Activated T-helper 17 cell treated with anti-CD3 and anti-CD28 coated beads, Interleukin-2, amount 50 U/mL, for 72 hours (primary cell): Measurements from ENCODE around the gene TM7SF2. TPM values are rescaled to one million over a fixed set of nuclear protein-coding genes. Genes with fewer than 3 reads are reported as not detected.

Experiments used
- ATAC-seq: fragments of 150-1000 bp; cut with Tn5 transposase; replicated peaks from 2 replicates; pipeline ENCODE4 v1.10.0; 2021; ENCODE audit warnings: mild to moderate bottlenecking, moderate library complexity
- H3K27ac Mint-ChIP-seq: one replicate; pipeline ENCODE4 v1.8.0; 2022; ENCODE audit warnings: mixed read lengths
- H3K27me3 Mint-ChIP-seq: one replicate; pipeline ENCODE4 v1.8.0; 2022; ENCODE audit warnings: mixed read lengths
- H3K36me3 Mint-ChIP-seq: one replicate; pipeline ENCODE4 v1.8.0; 2022; ENCODE audit warnings: low read depth, mild to moderate bottlenecking, mixed read lengths
- H3K4me1 Mint-ChIP-seq: one replicate; pipeline ENCODE4 v1.8.0; 2022; ENCODE audit warnings: mixed read lengths
- H3K4me3 Mint-ChIP-seq: one replicate; pipeline ENCODE4 v1.8.0; 2022; ENCODE audit warnings: mild to moderate bottlenecking, mixed read lengths
- H3K9me3 Mint-ChIP-seq: one replicate; pipeline ENCODE4 v1.8.0; 2022; ENCODE audit warnings: mixed read lengths
- total RNA-seq, 2 donors: library from RNA; stranded (reverse); gene quantifications; one replicate each; pipeline ENCODE4 v1.2.3, GENCODE V29; 2022

Gene TM7SF2
- total RNA-seq, 2 donors from 2014 or later: 19.7 to 20.1 TPM

DNA sequence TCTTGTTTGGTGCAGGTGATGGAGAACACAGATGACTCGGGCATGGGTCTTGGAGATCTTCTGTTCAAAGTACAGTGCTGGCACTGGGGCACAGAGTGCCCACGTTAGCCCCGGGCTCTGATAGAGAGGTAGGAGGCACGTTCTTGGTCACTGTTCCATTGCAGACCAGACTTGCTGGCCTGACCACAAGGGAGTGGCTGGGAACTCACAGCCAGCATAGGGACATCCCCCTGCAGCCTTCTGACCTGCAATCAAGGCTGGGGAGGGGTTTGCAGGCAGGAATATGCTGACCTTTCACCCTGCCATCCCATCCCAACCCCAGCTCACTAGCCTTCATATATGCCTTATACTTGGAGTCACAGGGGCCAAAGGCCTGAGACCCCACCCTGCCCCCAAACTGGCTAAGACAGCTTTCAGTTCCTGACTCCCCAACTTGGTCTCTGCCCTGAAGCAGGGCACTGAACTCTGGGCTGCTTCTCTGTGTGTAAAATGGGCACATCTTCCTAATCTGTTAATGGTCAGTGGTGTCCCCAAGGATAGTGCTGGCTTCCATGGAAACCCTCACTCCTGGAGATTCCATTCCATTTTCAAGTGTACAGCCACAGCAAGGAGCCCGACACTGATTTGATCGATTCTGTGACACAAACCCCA, 15.1 kb downstream of the TM7SF2 start:
- Mint-ChIP-seq H3K36me3 (peaks cover 85% of the 10 kb centered on the region), H3K27ac (no peak overlapping the region), H3K9me3 (no peaks in the 10 kb centered on the region), H3K4me3 (no peak overlapping the region), H3K27me3 (no peaks in the 10 kb centered on the region), H3K4me1 (peaks cover 5% of the 10 kb centered on the region)
- no peak for ATAC-seq

- Mint-ChIP-seq H3K27me3 (no peaks in the 10 kb centered on the region), H3K27ac (no peak overlapping the region), H3K36me3 (peaks cover 86% of the 10 kb centered on the region), H3K4me3 (no peak overlapping the region), H3K4me1 (no peaks in the 10 kb centered on the region), H3K9me3 (no peaks in the 10 kb centered on the region)
- ATAC-seq: no peak
Observed at GRCh38 chr11:65127473-65128181, 16.0 kb downstream of the TM7SF2 start.

DNA sequence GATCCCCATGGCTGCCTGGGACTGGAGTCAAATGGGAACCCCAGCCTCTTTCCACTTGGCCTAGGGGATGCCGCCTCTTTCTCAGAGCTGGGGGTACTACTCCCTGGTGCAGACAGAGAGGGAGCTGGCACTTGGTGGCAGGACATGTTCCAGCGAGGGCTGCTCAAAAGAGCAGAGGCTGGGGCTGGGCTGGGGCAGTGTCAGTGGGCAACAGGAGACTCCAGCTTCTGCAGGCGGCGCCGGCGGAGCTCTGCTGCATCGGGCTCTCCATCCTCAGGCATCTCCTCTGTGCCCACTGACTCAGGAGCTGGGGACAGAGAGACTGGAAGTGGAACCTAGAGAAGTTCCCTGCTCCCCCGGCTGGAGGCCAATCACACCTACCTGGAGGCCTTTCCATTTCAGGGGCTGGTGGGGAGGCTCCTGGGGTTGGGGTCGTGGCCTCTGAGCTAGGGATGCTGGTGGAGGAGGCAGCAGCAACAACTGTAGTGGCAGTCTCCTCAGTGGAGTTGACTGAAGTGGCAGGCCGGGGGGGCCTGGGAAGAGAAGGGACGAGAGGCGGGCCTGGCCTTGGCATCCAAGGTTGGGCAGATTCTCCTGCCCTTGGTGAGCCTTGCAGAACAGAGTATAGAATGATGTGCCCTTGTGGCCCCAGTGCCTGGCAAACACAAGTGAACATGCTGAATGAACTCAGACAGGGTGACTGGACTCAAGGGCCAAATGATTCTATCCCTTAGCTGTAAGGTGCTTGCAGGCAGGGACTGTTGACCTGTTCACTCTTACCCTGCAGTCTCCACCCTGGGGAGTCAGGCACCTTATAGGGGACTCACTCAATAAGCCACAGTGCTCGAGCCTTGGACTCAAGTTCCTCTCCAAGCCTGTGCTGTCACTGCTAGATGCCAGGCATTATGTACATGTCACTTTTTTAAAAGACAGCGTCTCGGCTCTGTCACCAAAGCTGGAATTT, 16.8 kb downstream of the TM7SF2 start:
- H3K36me3 Mint-ChIP-seq: peaks cover 95% of the 10 kb centered on the region
- H3K9me3 Mint-ChIP-seq: no peaks in the 10 kb centered on the region
- no peak overlapping the region for H3K4me3 Mint-ChIP-seq
- ATAC-seq: no peak
- no peaks in the 10 kb centered on the region for H3K27me3 Mint-ChIP-seq
- no peak overlapping the region for H3K27ac Mint-ChIP-seq
- peaks cover 8% of the 10 kb centered on the region for H3K4me1 Mint-ChIP-seq

- no peak overlapping the region for H3K4me3 Mint-ChIP-seq
- peaks cover 98% of the 10 kb centered on the region for H3K36me3 Mint-ChIP-seq
- ATAC-seq: no peak
- H3K4me1 Mint-ChIP-seq: peaks cover 8% of the 10 kb centered on the region
- H3K9me3 Mint-ChIP-seq: no peaks in the 10 kb centered on the region
- H3K27ac Mint-ChIP-seq: no peak overlapping the region
- no peaks in the 10 kb centered on the region for H3K27me3 Mint-ChIP-seq
Observed at GRCh38 chr11:65129649-65130441, 18.2 kb downstream of the TM7SF2 start.

DNA sequence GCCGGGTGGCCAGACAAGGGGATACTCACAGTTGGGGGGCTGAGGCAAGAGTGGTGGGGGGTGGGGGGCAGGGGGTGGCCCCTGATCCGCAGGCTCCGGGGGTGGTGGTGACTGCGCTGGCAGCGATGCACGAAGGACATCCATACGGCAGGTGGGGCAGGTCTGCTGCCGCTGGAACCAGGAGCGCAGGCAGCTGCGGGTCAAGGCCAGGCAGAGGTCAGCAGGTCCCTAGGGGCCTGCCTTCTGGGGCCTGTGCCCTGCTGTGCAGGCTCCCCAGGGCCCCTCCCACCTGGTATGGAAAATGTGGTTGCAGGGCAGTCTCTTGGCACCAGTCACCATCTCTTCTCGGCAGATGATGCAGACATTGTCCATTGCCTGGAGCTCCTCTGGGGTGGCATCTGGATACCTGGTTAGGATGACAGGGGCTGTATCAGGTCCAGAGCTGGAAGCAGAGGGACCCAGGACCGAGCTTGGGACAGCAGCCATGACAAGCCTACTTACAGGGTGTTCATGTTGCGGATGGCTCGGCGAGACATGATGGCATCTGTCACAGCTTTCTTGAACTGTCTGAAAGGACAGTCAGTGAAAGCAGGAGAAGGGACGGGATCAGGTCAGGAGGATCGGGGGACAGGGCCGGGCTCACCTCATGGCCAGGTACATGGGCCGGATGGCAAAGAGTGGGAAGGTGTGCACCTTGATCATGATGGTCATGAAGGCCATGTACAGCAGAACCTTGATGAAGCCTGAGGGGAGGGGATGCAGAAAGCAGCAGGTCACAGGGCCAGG, 19.2 kb downstream of the TM7SF2 start:
- Mint-ChIP-seq H3K27me3 (no peaks in the 10 kb centered on the region), H3K36me3 (peaks cover 93% of the 10 kb centered on the region), H3K4me1 (peaks cover 9% of the 10 kb centered on the region), H3K9me3 (no peaks in the 10 kb centered on the region), H3K4me3 (no peak overlapping the region), H3K27ac (peak overlapping the region; percentile 30)
- no peak for ATAC-seq

GRCh38 chr11:65131417-65131776, 19.7 kb downstream of the TM7SF2 start:
- Mint-ChIP-seq H3K36me3 (peaks cover 87% of the 10 kb centered on the region), H3K27ac (peak overlapping the region; percentile 30), H3K4me3 (no peak overlapping the region), H3K9me3 (no peaks in the 10 kb centered on the region), H3K27me3 (no peaks in the 10 kb centered on the region), H3K4me1 (peaks cover 15% of the 10 kb centered on the region)
- ATAC-seq: no peak

DNA sequence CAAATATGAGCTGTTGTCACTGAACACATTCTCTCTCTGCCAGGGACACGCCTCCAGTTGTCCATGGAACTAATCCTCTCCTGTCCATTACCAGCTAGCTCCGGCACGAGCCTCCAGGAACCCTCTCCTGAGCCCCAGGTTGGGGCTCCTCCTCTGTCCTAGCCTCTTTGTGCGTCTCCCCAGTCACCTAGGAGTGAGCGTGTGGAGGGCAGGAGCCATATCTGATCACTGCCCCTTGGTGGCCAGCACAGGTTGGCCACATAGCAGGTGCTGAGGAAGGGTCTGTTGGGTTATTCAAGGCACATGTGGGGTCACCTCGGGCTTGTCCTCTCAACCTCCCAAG, 20.2 kb downstream of the TM7SF2 start:
- H3K36me3 Mint-ChIP-seq: peaks cover 82% of the 10 kb centered on the region
- ATAC-seq: no peak

DNA sequence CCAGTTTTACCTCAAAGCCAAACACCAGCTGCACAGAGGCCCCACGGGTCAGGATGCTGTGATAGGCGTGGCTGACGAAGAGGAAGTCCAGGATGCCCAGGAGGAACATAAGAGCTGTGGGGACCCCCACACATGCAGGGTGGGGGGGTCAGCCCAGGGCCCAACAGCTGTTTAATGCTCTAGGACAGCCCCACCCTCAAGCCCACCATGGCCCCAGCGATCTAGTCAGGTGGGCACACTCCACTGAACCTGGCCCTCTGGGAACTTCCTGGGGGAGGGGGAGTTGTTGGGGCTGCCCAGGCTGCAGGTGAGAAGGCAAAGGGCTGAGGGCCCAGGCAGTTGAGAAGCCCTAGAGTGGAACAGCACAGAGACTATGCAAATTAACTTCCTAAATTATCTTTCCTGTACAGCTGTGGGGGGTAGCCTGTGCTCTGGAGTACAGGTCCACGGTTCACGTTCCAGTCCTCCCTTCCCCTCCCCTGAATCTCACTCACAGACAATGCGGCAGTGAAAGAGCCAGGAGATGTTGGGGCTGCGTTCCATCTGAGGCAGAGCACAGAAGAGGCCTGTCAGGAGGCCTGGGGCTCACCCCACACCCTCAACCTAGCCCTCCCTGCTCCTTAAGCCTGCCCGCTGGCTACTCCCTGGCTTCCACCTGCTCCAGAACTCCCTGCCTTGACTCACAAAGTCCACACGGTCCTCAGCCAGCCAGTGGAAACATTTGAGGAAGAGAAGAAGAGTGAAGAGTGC, 20.7 kb downstream of the TM7SF2 start:
- peaks cover 17% of the 10 kb centered on the region for H3K4me1 Mint-ChIP-seq
- H3K27me3 Mint-ChIP-seq: no peaks in the 10 kb centered on the region

More for the DNA sequence above, 20.2 kb downstream of the TM7SF2 start:
- H3K27ac Mint-ChIP-seq: no peak overlapping the region
- H3K4me3 Mint-ChIP-seq: peak overlapping the region; percentile 98
- H3K4me1 Mint-ChIP-seq: peaks cover 17% of the 10 kb centered on the region
- no peaks in the 10 kb centered on the region for H3K9me3 Mint-ChIP-seq
- H3K27me3 Mint-ChIP-seq: no peaks in the 10 kb centered on the region

GRCh38 chr11:65132988-65133700, 21.5 kb downstream of the TM7SF2 start:
- H3K4me3 Mint-ChIP-seq: peak overlapping the region; percentile 98
- peaks cover 17% of the 10 kb centered on the region for H3K4me1 Mint-ChIP-seq
- peak overlapping the region; percentile 99 for H3K27ac Mint-ChIP-seq
- no peak for ATAC-seq
- no peaks in the 10 kb centered on the region for H3K27me3 Mint-ChIP-seq
- H3K36me3 Mint-ChIP-seq: peaks cover 70% of the 10 kb centered on the region
- no peaks in the 10 kb centered on the region for H3K9me3 Mint-ChIP-seq

More for the DNA sequence above, 20.7 kb downstream of the TM7SF2 start:
- no peak for ATAC-seq
- peaks cover 77% of the 10 kb centered on the region for H3K36me3 Mint-ChIP-seq
- peak overlapping the region; percentile 98 for H3K4me3 Mint-ChIP-seq
- H3K9me3 Mint-ChIP-seq: no peaks in the 10 kb centered on the region
- H3K27ac Mint-ChIP-seq: peak overlapping the region; percentile 99

GRCh38 chr11:65133724-65134123, 22.1 kb downstream of the TM7SF2 start:
- no peak for ATAC-seq
- Mint-ChIP-seq H3K27me3 (no peaks in the 10 kb centered on the region), H3K36me3 (peaks cover 64% of the 10 kb centered on the region), H3K4me1 (peaks cover 17% of the 10 kb centered on the region), H3K4me3 (peak overlapping the region; percentile 98), H3K9me3 (no peaks in the 10 kb centered on the region), H3K27ac (peak overlapping the region; percentile 99)

DNA sequence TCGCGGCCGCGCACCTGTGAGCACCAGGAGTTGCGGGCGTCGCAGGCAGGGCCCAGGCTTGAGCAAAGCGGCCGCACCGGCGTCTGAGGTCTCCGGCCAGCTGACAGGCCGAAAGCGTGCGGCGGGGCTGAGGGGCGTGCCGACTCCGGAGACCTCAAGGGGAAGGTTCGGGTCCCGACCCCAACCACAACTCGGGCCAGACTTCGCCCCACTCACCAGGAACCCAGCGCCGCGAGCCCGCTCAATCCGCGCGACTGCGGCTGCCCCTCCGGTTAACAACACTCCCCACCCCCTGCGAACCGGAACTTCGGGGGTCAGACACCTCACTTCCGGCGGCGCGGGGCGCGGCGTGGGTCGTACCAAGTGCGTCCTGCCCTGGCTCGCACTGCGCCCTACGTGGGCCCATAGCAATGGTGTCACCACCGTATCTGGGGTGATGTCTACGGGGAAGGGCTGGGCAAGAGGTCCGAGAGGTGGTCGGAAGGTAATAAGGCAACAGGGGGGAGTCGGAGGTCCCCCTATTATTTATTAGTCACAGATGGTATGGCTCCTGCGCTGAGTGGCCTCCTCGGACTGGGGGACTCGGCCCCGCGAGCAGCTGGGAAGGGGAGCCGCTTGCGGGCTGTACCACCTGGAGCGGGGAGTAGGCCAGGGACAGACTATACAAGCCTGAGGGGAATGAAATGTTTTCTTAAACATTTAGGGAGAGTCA, 22.7 kb downstream of the TM7SF2 start, which contains the start of gene SYVN1:
Gene SYVN1, minus strand, starts transcription at position 280 of the 712 bp plus-strand sequence. CDS start 918 bp downstream, outside the sequence.
- Mint-ChIP-seq H3K27me3 (no peaks in the 10 kb centered on the region), H3K4me1 (peaks cover 17% of the 10 kb centered on the region), H3K36me3 (peaks cover 57% of the 10 kb centered on the region), H3K27ac (peak within 1 kb of the TSS; percentile 99), H3K4me3 (peak within 1 kb of the TSS; percentile 98), H3K9me3 (no peaks in the 10 kb centered on the region)
- ATAC-seq: peak; percentile 87
